K562 (cell line): Measurements from ENCODE around the gene ACADM. TPM values are rescaled to one million over a fixed set of nuclear protein-coding genes. Genes with fewer than 3 reads are reported as not detected.

Experiments used
- ATAC-seq: fragments of 200-7000 bp; cut with Tn5 transposase; 3 replicates; pipeline ENCODE4 v1.9.1; 2020; ENCODE audit warnings: moderate library complexity
- BruUV-seq: library from RNA; stranded (reverse); fragments of 400-500 nt; replicated peaks from 2 replicates; lab custom pipeline; 2021; lab: Mats Ljungman, UMichigan
- CTCF ChIA-PET: fragments of 300-600 bp; formaldehyde crosslinking; extraction: SDS; loops from one replicate; lab custom pipeline; 2021; ENCODE audit warnings: low intra/inter-chr PET ratio; lab: Yijun Ruan, JAX
- POLR2A ChIA-PET: fragments of 300-600, 350-650 bp; sonication (Branson Sonifier 250); formaldehyde crosslinking; extraction: SDS; loops from one replicate; lab custom pipeline; 2021; ENCODE audit warnings: antibody characterized with exemption, inconsistent platforms; lab: Yijun Ruan, JAX
- DNase-seq, 4 experiments: peaks; one replicate each; pipeline versions ENCODE4 v3.0.0 to v3.0.0-alpha.2; 2011 to 2018; ENCODE audit warnings: low spot score in 3 of 4, mixed read lengths in 3 of 4; ENCODE audit errors: extremely low read depth in 1 of 4
- FAIRE-seq: peaks from 2 replicates; lab custom pipeline; 2011; peaks lifted over from hg19 to GRCh38; lab: Jason Lieb, UNC
- H2AFZ ChIP-seq: 2 replicates; pipeline ENCODE4 v1.6.0; 2011; ENCODE audit warnings: low read depth, low read length, control low read depth, inconsistent platforms
- H3K27ac ChIP-seq: fragments of 200-600 bp; 3 replicates; pipeline ENCODE4 v1.8.0; 2011; ENCODE audit warnings: low read depth, mild to moderate bottlenecking, control low read depth, inconsistent platforms, low read length, moderate library complexity, mixed read lengths; ENCODE audit errors: extremely low read depth
- H3K27me3 ChIP-seq, 2 experiments: fragments of 300-600 bp in 1 of 2; 2 replicates in 1 of 2; 3 replicates in 1 of 2; pipeline versions ENCODE4 v1.6.0 to v1.8.0; 2011; ENCODE audit warnings: inconsistent platforms in 2 of 2, low read length in 2 of 2, mild to moderate bottlenecking in 1 of 2, mixed read lengths in 1 of 2, moderate library complexity in 1 of 2; ENCODE audit not compliant: control insufficient read depth in 2 of 2, insufficient read depth in 2 of 2
- H3K36me3 ChIP-seq: fragments of 300-600 bp; 3 replicates; pipeline ENCODE4 v1.8.0; 2011; ENCODE audit warnings: mild to moderate bottlenecking, low read length, inconsistent platforms; ENCODE audit not compliant: control insufficient read depth, insufficient read depth
- H3K4me1 ChIP-seq, 2 experiments: fragments of 200-600 bp in 1 of 2; replicated peaks in 1 of 2; 2 replicates in 1 of 2; 3 replicates in 1 of 2; pipeline versions ENCODE4 v1.5.1 to v1.8.0; 2011; ENCODE audit warnings: inconsistent platforms in 2 of 2, low read length in 2 of 2, mild to moderate bottlenecking in 1 of 2, mixed read lengths in 1 of 2, moderate library complexity in 1 of 2; ENCODE audit not compliant: control insufficient read depth in 2 of 2, insufficient read depth in 2 of 2
- H3K4me2 ChIP-seq: 2 replicates; pipeline ENCODE4 v1.6.1; 2011; ENCODE audit warnings: low read length, control low read depth, inconsistent platforms, mixed read lengths; ENCODE audit not compliant: insufficient read depth
- H3K4me3 ChIP-seq: fragments of 200-600 bp; sonication (generic), shearing (Covaris generic); 2 replicates; pipeline ENCODE4 v1.5.1; 2016; ENCODE audit warnings: control low read depth, inconsistent platforms
- H3K79me2 ChIP-seq: fragments of 200-600 bp; 3 replicates; pipeline ENCODE4 v1.8.0; 2011; ENCODE audit warnings: low read length, inconsistent platforms; ENCODE audit not compliant: control insufficient read depth, insufficient read depth
- H3K9ac ChIP-seq, 2 experiments: 2 replicates each; pipeline versions ENCODE4 v1.6.0 to v1.6.1; 2011; ENCODE audit warnings: low read depth in 2 of 2, low read length in 2 of 2, control low read depth in 1 of 2, inconsistent platforms in 1 of 2, mild to moderate bottlenecking in 1 of 2, mixed read lengths in 1 of 2; ENCODE audit not compliant: insufficient read depth in 1 of 2
- H3K9me1 ChIP-seq: one replicate; pipeline ENCODE4 v1.6.0; 2011; ENCODE audit warnings: inconsistent platforms, mild to moderate bottlenecking, low read length, moderate library complexity; ENCODE audit not compliant: control insufficient read depth, insufficient read depth
- H3K9me3 ChIP-seq: replicated peaks from 2 replicates; pipeline ENCODE4 v1.5.1; 2011; ENCODE audit warnings: low read depth, low read length, inconsistent platforms; ENCODE audit not compliant: control insufficient read depth, insufficient read depth
- H4K20me1 ChIP-seq: replicated peaks from 2 replicates; pipeline ENCODE4 v1.6.1; 2011; ENCODE audit warnings: low read length, inconsistent platforms, mixed read lengths; ENCODE audit not compliant: control insufficient read depth, insufficient read depth
- ATF3 ChIP-seq, 2 experiments: fragments of 450-650 bp in 1 of 2; sonication (generic) in 1 of 2; formaldehyde crosslinking in 1 of 2; IDR thresholded peaks in 1 of 2; conservative IDR thresholded peaks in 1 of 2; 2 replicates each; pipeline versions ENCODE4 v1.6.1 to v1.8.1; 2016 to 2023; ENCODE audit warnings: mild to moderate bottlenecking in 2 of 2, moderate library complexity in 2 of 2, inconsistent platforms in 1 of 2, missing genetic modification reagents in 1 of 2
- GABPB2 ChIP-seq: fragments of 250-450 bp; sonication (Bioruptor Pico); conservative IDR thresholded peaks from 2 replicates; pipeline ENCODE4 v1.5.1; 2021; ENCODE audit warnings: mild to moderate bottlenecking
- MEF2A ChIP-seq: IDR thresholded peaks from 2 replicates; pipeline ENCODE4 v1.6.1; 2011; ENCODE audit warnings: low read depth, mild to moderate bottlenecking, low read length, moderate library complexity; ENCODE audit not compliant: control insufficient read depth
- PTRF ChIP-seq: fragments of 450-650 bp; IDR thresholded peaks from 2 replicates; pipeline ENCODE4 v1.6.1; 2016; ENCODE audit warnings: mild to moderate bottlenecking, missing genetic modification characterization, missing compliant biosample characterization
- WGBS: fragments of 100-300 bp; shearing (Covaris generic); methylation state at CpG from one replicate; pipeline ENCODE4 v1.1.6; 2016; ENCODE audit warnings: low coverage, mixed read lengths; ENCODE audit not compliant: insufficient coverage; ENCODE audit errors: missing lambda C conversion rate; 5-methylcytosine and 5-hydroxymethylcytosine counted together
- in situ Hi-C: fragments of 300-500 bp; cut with MboI; formaldehyde crosslinking; loops from 4 replicates; pipeline ENCODE4 v1.15.0; 2018; ENCODE audit warnings: inconsistent platforms, mixed read lengths
- intact Hi-C: fragments of 100-400 bp; cut with micrococcal nuclease; formaldehyde crosslinking; loops from 2 replicates; pipeline ENCODE4 v1.14.2; 2022
- polyA plus RNA-seq, 8 experiments: library from polyadenylated mRNA; depleted of rRNA in 4 of 8; stranded (reverse) in 5 of 8; unstranded in 3 of 8; fragments of >200 nt; fragmentation: Nextera tagmentation in 2 of 8; fragmentation: Illumina TruSeq in 1 of 8; extraction: Ambion mirVana in 2 of 8; extraction: Trizol in 1 of 8; gene quantifications; 2 replicates each; pipeline versions ENCODE4 v1.2.1 to v1.2.3, GENCODE V29; 2011 to 2014; ENCODE audit warnings: inconsistent platforms in 1 of 8, missing spikeins in 1 of 8
- total RNA-seq, 7 experiments: library from RNA; depleted of rRNA in 6 of 7; stranded (reverse); fragments of >200 nt in 6 of 7; fragmentation: Illumina TruSeq in 2 of 7; extraction: Trizol in 2 of 7; gene quantifications; 2 replicates each; pipeline versions ENCODE4 v1.2.1 to v1.2.3, GENCODE V29; 2011 to 2021; ENCODE audit warnings: low replicate concordance in 1 of 7

Gene ACADM
- total and polyA plus RNA-seq, 9 of the 15 experiments (the other 6 are each of a cell fraction or from before 2014, with no cell fraction given), result 82.5 to 156 (median 123) TPM

GRCh38 chr1:75765697-75766355 lies 41.3 kb downstream of the ACADM start:
- H3K9me1 ChIP-seq, result no peaks in the 10 kb centered on the region
- no peak for DNase-seq
- no peaks in the 10 kb centered on the region for H3K9me3 ChIP-seq
- ChIA-PET CTCF (no interaction called here), POLR2A (interaction anchor here (0.9 kb wide), 1 partner anchor 20 kb away, joined by 3 read pairs; no protein-coding TSS in a partner anchor)
- H3K36me3 ChIP-seq, result peaks cover 20% of the 10 kb centered on the region; the same call in 1 of the 3 replicates
- intact Hi-C loops, result no loop called here
- no peaks in the 10 kb centered on the region for H3K27me3 ChIP-seq
- no peak overlapping the region for H3K4me3 ChIP-seq
- H3K4me2 ChIP-seq, result no peak overlapping the region
- no peaks in the 10 kb centered on the region for H4K20me1 ChIP-seq
- TF ChIP-seq PTRF (tag) (no peak), MEF2A (peak; percentile 64; the same call in 1 of the 2 replicates), GABPB2 (no peak), ATF3 (IDR thresholded peaks at IDR 0.05) (peak; percentile 68), ATF3 (CRISPR knock-in tag; conservative IDR thresholded peaks at IDR 0.05) (no peak)
- no peak for ATAC-seq
- WGBS, result 78% methylated on average over 1 of the region's 1 CpG
- BruUV-seq, result no TSS peak
- no peak overlapping the region for H3K9ac ChIP-seq
- no peak overlapping the region for H2AFZ ChIP-seq
- H3K4me1 ChIP-seq, result no peaks in the 10 kb centered on the region; a peak in 1 of 5 replicates
- no peak overlapping the region for H3K27ac ChIP-seq
- FAIRE-seq, result no peak
- H3K79me2 ChIP-seq, result no peaks in the 10 kb centered on the region
- in situ Hi-C loops, result no loop called here
